HepG2 (cell line): Measurements from ENCODE around the gene EFNA2. TPM values are rescaled to one million over a fixed set of nuclear protein-coding genes. Genes with fewer than 3 reads are reported as not detected.

ENCODE experiments used
- ARNT ChIP-seq: fragments of 450-650 bp; IDR thresholded peaks from 2 replicates; pipeline ENCODE4 v1.6.1; 2017
- ARNT2 ChIP-seq: sonication (generic); formaldehyde crosslinking; IDR thresholded peaks from 2 replicates; pipeline ENCODE4 v1.8.0; 2022; ENCODE audit warnings: mild to moderate bottlenecking, low read depth, missing genetic modification reagents, moderate library complexity
- CENPT ChIP-seq: sonication (generic); formaldehyde crosslinking; IDR thresholded peaks from 2 replicates; pipeline ENCODE4 v1.8.0; 2022; ENCODE audit warnings: low read depth, mild to moderate bottlenecking, moderate library complexity, missing genetic modification reagents
- CERS6 ChIP-seq: sonication (generic); formaldehyde crosslinking; IDR thresholded peaks from 2 replicates; pipeline ENCODE4 v1.5.0; 2020; ENCODE audit warnings: missing genetic modification reagents
- ERF ChIP-seq: IDR thresholded peaks from 2 replicates; pipeline ENCODE4 v1.6.1; 2018; ENCODE audit warnings: missing biosample characterization, missing genetic modification reagents
- FOXC1 ChIP-seq: sonication (generic); formaldehyde crosslinking; IDR thresholded peaks from 2 replicates; pipeline ENCODE4 v1.8.0; 2022; ENCODE audit warnings: mild to moderate bottlenecking, missing genetic modification reagents, borderline replicate concordance
- FOXP1 ChIP-seq, 2 experiments: fragments of 450-650 bp in 1 of 2; IDR thresholded peaks; 2 replicates each; pipeline ENCODE4 v1.6.1; 2017 to 2018; ENCODE audit warnings: antibody characterized with exemption in 1 of 2
- GMEB2 ChIP-seq: IDR thresholded peaks from 2 replicates; pipeline ENCODE4 v1.6.1; 2016; ENCODE audit warnings: missing biosample characterization, missing genetic modification reagents, low read depth
- HNF4G ChIP-seq, 2 experiments: sonication (generic) in 1 of 2; formaldehyde crosslinking in 1 of 2; IDR thresholded peaks; 2 replicates each; pipeline versions ENCODE4 v1.4.0 to v1.6.1; 2011 to 2020; ENCODE audit warnings: borderline replicate concordance in 2 of 2, low read depth in 2 of 2, mild to moderate bottlenecking in 2 of 2, low read length in 1 of 2, missing genetic modification reagents in 1 of 2, moderate library complexity in 1 of 2
- KLF6 ChIP-seq: IDR thresholded peaks from 2 replicates; pipeline ENCODE4 v1.8.0; 2016; ENCODE audit warnings: missing biosample characterization, missing genetic modification reagents
- RNF219 ChIP-seq: sonication (generic); formaldehyde crosslinking; IDR thresholded peaks from 2 replicates; pipeline ENCODE4 v1.5.0; 2020; ENCODE audit warnings: mild to moderate bottlenecking, missing genetic modification reagents
- RXRA ChIP-seq: sonication (generic); formaldehyde crosslinking; IDR thresholded peaks from 2 replicates; pipeline ENCODE4 v1.5.1; 2020; ENCODE audit warnings: missing genetic modification reagents
- SAP130 ChIP-seq: IDR thresholded peaks from 2 replicates; pipeline ENCODE4 v1.6.1; 2016; ENCODE audit warnings: low read depth
- SOX6 ChIP-seq, 2 experiments: fragments of 450-650 bp in 1 of 2; sonication (generic) in 1 of 2; formaldehyde crosslinking in 1 of 2; IDR thresholded peaks; 2 replicates each; pipeline versions ENCODE4 v1.4.0 to v1.6.1; 2017 to 2020; ENCODE audit warnings: antibody characterized with exemption in 1 of 2, mild to moderate bottlenecking in 1 of 2, missing genetic modification reagents in 1 of 2
- TAF15 ChIP-seq: fragments of 200-400 bp; formaldehyde crosslinking; IDR thresholded peaks from one replicate; pipeline ENCODE4 v1.6.1; 2018; ENCODE audit warnings: mild to moderate bottlenecking, low read depth, low read length; ENCODE audit not compliant: poor library complexity, severe bottlenecking
- TBL1XR1 ChIP-seq: fragments of 150-350 bp; IDR thresholded peaks from 2 replicates; pipeline ENCODE4 v1.6.1; 2014; ENCODE audit warnings: borderline replicate concordance, low read length; ENCODE audit not compliant: partially characterized antibody
- TBX2 ChIP-seq: sonication (generic); formaldehyde crosslinking; IDR thresholded peaks from 2 replicates; pipeline ENCODE4 v1.5.0; 2020; ENCODE audit warnings: missing genetic modification reagents, mild to moderate bottlenecking, borderline replicate concordance
- YY1 ChIP-seq: IDR thresholded peaks from 2 replicates; pipeline ENCODE4 v1.6.1; 2011; ENCODE audit warnings: low read length, low read depth, moderate library complexity, mild to moderate bottlenecking; ENCODE audit not compliant: insufficient read depth, insufficient replicate concordance
- ZBTB7A ChIP-seq: sonication (generic); formaldehyde crosslinking; IDR thresholded peaks from 2 replicates; pipeline ENCODE4 v1.8.0; 2022; ENCODE audit warnings: mild to moderate bottlenecking, missing genetic modification reagents
- ZNF101 ChIP-seq: sonication (generic); formaldehyde crosslinking; IDR thresholded peaks from 2 replicates; pipeline ENCODE4 v1.4.0; 2020; ENCODE audit warnings: mild to moderate bottlenecking, low read depth, missing genetic modification reagents, borderline replicate concordance
- ZNF30 ChIP-seq: sonication (generic); formaldehyde crosslinking; IDR thresholded peaks from 2 replicates; pipeline ENCODE4 v1.5.0; 2020; ENCODE audit warnings: mild to moderate bottlenecking, missing genetic modification reagents
- ZNF564 ChIP-seq: sonication (generic); formaldehyde crosslinking; IDR thresholded peaks from 2 replicates; pipeline ENCODE4 v1.8.1; 2023; ENCODE audit warnings: mild to moderate bottlenecking, missing genetic modification reagents
- ZNF570 ChIP-seq: sonication (generic); formaldehyde crosslinking; IDR thresholded peaks from 2 replicates; pipeline ENCODE4 v1.4.0; 2020; ENCODE audit warnings: mild to moderate bottlenecking, missing genetic modification reagents, borderline replicate concordance
- ZNF580 ChIP-seq: IDR thresholded peaks from 2 replicates; pipeline ENCODE4 v1.6.1; 2016; ENCODE audit warnings: low read depth, borderline replicate concordance
- ZNF644 ChIP-seq: IDR thresholded peaks from 2 replicates; pipeline ENCODE4 v1.6.1; 2016; ENCODE audit warnings: low read depth
- ZNF713 ChIP-seq: sonication (generic); formaldehyde crosslinking; IDR thresholded peaks from 2 replicates; pipeline ENCODE4 v1.4.0; 2020; ENCODE audit warnings: mild to moderate bottlenecking, missing genetic modification reagents
- polyA plus RNA-seq, 8 experiments: library from polyadenylated mRNA; depleted of rRNA in 3 of 8; stranded (reverse) in 7 of 8; unstranded in 1 of 8; fragments of >200 nt; fragmentation: Illumina TruSeq in 4 of 8; extraction: Trizol in 4 of 8; gene quantifications; 2 replicates each; pipeline versions ENCODE4 v1.2.1 to v1.2.3, GENCODE V29; 2011 to 2016; ENCODE audit warnings: low read depth in 4 of 8, missing spikeins in 1 of 8, mixed read lengths in 1 of 8; ENCODE audit not compliant: insufficient read depth in 1 of 8
- total RNA-seq, 5 experiments: library from RNA; depleted of rRNA; stranded (reverse); fragments of >200 nt; fragmentation: Illumina TruSeq; extraction: Trizol; gene quantifications; 2 replicates each; pipeline ENCODE4 v1.2.3, GENCODE V29; 2016; ENCODE audit warnings: low read depth in 1 of 5

Gene EFNA2
- total and polyA plus RNA-seq, 2 of the 13 experiments (the other 11 are each of a cell fraction or from before 2014, with no cell fraction given) = 6.0 to 9.9 TPM

GRCh38 chr19:1253514-1254080, 32.1 kb upstream of the EFNA2 start (continued):
- no peak for TF ChIP-seq CENPT
- TF ChIP-seq RNF219 (CRISPR knock-in tag) = no peak
- no peak for TF ChIP-seq FOXP1 (IDR thresholded peaks at IDR 0.05)
- TF ChIP-seq FOXP1 (CRISPR knock-in tag; IDR thresholded peaks at IDR 0.05) = peak; percentile 66; the same call in 1 of the 2 replicates
- TF ChIP-seq GMEB2 (CRISPR knock-in tag) = no peak
- no peak for TF ChIP-seq ARNT2
- TF ChIP-seq TAF15 = no peak
- no peak for TF ChIP-seq ZNF101 (CRISPR knock-in tag)
- no peak; the same call in 1 of the 2 replicates for TF ChIP-seq KLF6 (CRISPR knock-in tag)
- TF ChIP-seq ZNF564 (CRISPR knock-in tag) = 0 out of 2 replicates have a peak, but pooled peaks have one; percentile 35
- peak; percentile 79; the same call in 1 of the 2 replicates for TF ChIP-seq ZBTB7A (CRISPR knock-in tag)
- TF ChIP-seq ZNF713 (CRISPR knock-in tag) = no peak
- peak; percentile 76 for TF ChIP-seq TBX2 (CRISPR knock-in tag)
- TF ChIP-seq ZNF30 = no peak
- peak; percentile 85 for TF ChIP-seq SAP130 (CRISPR knock-in tag)
- TF ChIP-seq ZNF580 (CRISPR knock-in tag) = 0 out of 2 replicates have a peak, but pooled peaks have one; percentile 25
- TF ChIP-seq TBL1XR1 = peak; percentile 21
- peak; percentile 74 for TF ChIP-seq HNF4G (IDR thresholded peaks at IDR 0.05; ENCODE audit: borderline replicate concordance, low read depth, low read length)
- TF ChIP-seq HNF4G (CRISPR knock-in tag; IDR thresholded peaks at IDR 0.05; ENCODE audit: borderline replicate concordance, low read depth) = peak; percentile 78; the same call in 1 of the 2 replicates
- peak; percentile 44; the same call in 1 of the 2 replicates for TF ChIP-seq FOXC1 (CRISPR knock-in tag)
- TF ChIP-seq ARNT = no peak
- no peak for TF ChIP-seq ZNF570 (CRISPR knock-in tag)
- no peak for TF ChIP-seq ZNF644 (CRISPR knock-in tag)
- peak; percentile 90 for TF ChIP-seq RXRA (CRISPR knock-in tag)
- TF ChIP-seq CERS6 = no peak
- TF ChIP-seq SOX6 (IDR thresholded peaks at IDR 0.05) = no peak
- TF ChIP-seq SOX6 (CRISPR knock-in tag; IDR thresholded peaks at IDR 0.05) = peak; percentile 73; the same call in 1 of the 2 replicates
- peak; percentile 25 for TF ChIP-seq YY1
- peak; percentile 64; the same call in 1 of the 2 replicates for TF ChIP-seq ERF
